ENCODE measurements around the gene EZH1.

GRCh38 chr17:42686520-42687128 is 58.2 kb downstream of the EZH1 start:
- TF ChIP-seq CTCF (IDR thresholded peaks at IDR 0.05) = no peak
- TF ChIP-seq POLR2A (IDR thresholded peaks at IDR 0.05) = no peak

All from uterus (tissue), 2 donors.